Keratinocyte (primary cell): ENCODE results near the gene PRDX1.

Experiments used
- EZH2 ChIP-seq: IDR thresholded peaks from one replicate; pipeline ENCODE4 v1.6.1; 2012; ENCODE audit warnings: inconsistent platforms, mild to moderate bottlenecking, low read length, moderate library complexity
- TF ChIP-seq, protein P1 (sequence below), 3 experiments: IDR thresholded peaks in 1 of 3; conservative IDR thresholded peaks in 1 of 3; optimal IDR thresholded peaks in 1 of 3; 2 replicates in 2 of 3; 3 replicates in 1 of 3; pipeline versions ENCODE3 to v1.5.1; 2011; ENCODE audit warnings: low read length in 3 of 3, mild to moderate bottlenecking in 3 of 3, moderate library complexity in 2 of 3, control low read depth in 1 of 3, inconsistent platforms in 1 of 3; ENCODE audit not compliant: insufficient read depth in 2 of 3; ENCODE audit errors: extremely low read depth in 1 of 3

DNA sequence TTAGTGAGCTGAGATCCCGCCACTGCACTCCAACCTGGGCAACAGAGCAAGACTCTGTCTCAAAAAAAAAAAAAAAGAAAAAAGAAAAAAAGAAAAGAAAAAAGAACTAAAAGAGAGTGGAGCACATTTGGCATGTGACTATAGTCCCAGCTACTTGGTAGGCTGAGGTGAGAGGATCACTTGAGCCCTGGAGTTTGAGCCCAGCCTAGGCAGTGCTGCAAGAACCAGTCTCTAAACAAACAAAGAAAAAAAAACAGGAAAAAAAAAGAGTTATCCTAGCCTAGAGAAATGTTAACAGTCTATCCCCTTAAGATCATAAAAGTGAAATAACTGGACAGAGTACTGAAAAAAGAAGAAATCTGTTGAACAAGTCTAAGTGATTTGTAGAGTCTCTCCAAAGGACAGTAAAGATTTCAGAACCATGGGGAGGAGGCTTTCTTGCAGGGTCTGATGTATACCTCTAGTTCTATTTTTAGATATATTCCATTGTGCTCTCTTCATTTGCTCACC lies 4.5 kb upstream of the PRDX1 start:
- TF ChIP-seq, protein P1, sequence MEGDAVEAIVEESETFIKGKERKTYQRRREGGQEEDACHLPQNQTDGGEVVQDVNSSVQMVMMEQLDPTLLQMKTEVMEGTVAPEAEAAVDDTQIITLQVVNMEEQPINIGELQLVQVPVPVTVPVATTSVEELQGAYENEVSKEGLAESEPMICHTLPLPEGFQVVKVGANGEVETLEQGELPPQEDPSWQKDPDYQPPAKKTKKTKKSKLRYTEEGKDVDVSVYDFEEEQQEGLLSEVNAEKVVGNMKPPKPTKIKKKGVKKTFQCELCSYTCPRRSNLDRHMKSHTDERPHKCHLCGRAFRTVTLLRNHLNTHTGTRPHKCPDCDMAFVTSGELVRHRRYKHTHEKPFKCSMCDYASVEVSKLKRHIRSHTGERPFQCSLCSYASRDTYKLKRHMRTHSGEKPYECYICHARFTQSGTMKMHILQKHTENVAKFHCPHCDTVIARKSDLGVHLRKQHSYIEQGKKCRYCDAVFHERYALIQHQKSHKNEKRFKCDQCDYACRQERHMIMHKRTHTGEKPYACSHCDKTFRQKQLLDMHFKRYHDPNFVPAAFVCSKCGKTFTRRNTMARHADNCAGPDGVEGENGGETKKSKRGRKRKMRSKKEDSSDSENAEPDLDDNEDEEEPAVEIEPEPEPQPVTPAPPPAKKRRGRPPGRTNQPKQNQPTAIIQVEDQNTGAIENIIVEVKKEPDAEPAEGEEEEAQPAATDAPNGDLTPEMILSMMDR (optimal IDR thresholded peaks at IDR 0.05 in 1 of 3, IDR thresholded peaks at IDR 0.05 in 1 of 3, conservative IDR thresholded peaks at IDR 0.05 in 1 of 3; ENCODE audit: extremely low read depth in 1 of 3, insufficient read depth in 2 of 3, low read length in 3 of 3): no peak
- no peak for TF ChIP-seq EZH2
